ENCODE measurements around the gene CTAG1B. TPM values are rescaled to one million over a fixed set of nuclear protein-coding genes. Genes with fewer than 3 reads are reported as not detected.

The CTAG1B gene
- total and polyA plus RNA-seq, 2 of the 8 experiments (the other 6 are each of a cell fraction or from before 2014, with no cell fraction given): not detected

DNA sequence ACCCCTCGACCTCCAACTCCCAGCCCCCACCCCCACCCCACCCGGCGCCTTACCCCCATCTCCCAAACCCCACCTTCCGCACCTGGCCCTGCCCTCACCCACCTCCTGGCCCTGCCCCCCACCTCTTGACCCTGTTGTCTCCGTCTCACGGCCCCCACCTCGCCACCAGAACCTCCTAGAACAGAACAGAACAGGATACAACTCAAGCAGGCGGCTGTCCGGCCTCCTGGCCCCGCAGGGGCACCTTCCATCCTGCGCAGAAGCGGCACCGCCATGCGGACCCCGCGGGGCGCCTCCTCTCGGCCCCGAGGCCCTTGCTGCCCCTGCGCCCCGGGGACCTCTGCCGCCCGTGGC is 33.9 kb upstream of the CTAG1B start (continued):
- TF ChIP-seq, protein P1, sequence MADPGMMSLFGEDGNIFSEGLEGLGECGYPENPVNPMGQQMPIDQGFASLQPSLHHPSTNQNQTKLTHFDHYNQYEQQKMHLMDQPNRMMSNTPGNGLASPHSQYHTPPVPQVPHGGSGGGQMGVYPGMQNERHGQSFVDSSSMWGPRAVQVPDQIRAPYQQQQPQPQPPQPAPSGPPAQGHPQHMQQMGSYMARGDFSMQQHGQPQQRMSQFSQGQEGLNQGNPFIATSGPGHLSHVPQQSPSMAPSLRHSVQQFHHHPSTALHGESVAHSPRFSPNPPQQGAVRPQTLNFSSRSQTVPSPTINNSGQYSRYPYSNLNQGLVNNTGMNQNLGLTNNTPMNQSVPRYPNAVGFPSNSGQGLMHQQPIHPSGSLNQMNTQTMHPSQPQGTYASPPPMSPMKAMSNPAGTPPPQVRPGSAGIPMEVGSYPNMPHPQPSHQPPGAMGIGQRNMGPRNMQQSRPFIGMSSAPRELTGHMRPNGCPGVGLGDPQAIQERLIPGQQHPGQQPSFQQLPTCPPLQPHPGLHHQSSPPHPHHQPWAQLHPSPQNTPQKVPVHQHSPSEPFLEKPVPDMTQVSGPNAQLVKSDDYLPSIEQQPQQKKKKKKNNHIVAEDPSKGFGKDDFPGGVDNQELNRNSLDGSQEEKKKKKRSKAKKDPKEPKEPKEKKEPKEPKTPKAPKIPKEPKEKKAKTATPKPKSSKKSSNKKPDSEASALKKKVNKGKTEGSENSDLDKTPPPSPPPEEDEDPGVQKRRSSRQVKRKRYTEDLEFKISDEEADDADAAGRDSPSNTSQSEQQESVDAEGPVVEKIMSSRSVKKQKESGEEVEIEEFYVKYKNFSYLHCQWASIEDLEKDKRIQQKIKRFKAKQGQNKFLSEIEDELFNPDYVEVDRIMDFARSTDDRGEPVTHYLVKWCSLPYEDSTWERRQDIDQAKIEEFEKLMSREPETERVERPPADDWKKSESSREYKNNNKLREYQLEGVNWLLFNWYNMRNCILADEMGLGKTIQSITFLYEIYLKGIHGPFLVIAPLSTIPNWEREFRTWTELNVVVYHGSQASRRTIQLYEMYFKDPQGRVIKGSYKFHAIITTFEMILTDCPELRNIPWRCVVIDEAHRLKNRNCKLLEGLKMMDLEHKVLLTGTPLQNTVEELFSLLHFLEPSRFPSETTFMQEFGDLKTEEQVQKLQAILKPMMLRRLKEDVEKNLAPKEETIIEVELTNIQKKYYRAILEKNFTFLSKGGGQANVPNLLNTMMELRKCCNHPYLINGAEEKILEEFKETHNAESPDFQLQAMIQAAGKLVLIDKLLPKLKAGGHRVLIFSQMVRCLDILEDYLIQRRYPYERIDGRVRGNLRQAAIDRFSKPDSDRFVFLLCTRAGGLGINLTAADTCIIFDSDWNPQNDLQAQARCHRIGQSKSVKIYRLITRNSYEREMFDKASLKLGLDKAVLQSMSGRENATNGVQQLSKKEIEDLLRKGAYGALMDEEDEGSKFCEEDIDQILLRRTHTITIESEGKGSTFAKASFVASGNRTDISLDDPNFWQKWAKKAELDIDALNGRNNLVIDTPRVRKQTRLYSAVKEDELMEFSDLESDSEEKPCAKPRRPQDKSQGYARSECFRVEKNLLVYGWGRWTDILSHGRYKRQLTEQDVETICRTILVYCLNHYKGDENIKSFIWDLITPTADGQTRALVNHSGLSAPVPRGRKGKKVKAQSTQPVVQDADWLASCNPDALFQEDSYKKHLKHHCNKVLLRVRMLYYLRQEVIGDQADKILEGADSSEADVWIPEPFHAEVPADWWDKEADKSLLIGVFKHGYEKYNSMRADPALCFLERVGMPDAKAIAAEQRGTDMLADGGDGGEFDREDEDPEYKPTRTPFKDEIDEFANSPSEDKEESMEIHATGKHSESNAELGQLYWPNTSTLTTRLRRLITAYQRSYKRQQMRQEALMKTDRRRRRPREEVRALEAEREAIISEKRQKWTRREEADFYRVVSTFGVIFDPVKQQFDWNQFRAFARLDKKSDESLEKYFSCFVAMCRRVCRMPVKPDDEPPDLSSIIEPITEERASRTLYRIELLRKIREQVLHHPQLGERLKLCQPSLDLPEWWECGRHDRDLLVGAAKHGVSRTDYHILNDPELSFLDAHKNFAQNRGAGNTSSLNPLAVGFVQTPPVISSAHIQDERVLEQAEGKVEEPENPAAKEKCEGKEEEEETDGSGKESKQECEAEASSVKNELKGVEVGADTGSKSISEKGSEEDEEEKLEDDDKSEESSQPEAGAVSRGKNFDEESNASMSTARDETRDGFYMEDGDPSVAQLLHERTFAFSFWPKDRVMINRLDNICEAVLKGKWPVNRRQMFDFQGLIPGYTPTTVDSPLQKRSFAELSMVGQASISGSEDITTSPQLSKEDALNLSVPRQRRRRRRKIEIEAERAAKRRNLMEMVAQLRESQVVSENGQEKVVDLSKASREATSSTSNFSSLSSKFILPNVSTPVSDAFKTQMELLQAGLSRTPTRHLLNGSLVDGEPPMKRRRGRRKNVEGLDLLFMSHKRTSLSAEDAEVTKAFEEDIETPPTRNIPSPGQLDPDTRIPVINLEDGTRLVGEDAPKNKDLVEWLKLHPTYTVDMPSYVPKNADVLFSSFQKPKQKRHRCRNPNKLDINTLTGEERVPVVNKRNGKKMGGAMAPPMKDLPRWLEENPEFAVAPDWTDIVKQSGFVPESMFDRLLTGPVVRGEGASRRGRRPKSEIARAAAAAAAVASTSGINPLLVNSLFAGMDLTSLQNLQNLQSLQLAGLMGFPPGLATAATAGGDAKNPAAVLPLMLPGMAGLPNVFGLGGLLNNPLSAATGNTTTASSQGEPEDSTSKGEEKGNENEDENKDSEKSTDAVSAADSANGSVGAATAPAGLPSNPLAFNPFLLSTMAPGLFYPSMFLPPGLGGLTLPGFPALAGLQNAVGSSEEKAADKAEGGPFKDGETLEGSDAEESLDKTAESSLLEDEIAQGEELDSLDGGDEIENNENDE (IDR thresholded peaks at IDR 0.05; ENCODE audit: insufficient replicate concordance, low read length): no peak
